Measurements from ENCODE around the gene STX12. TPM values are rescaled to one million over a fixed set of nuclear protein-coding genes. Genes with fewer than 3 reads are reported as not detected.
A peak's percentile ranks its signal among the peaks of the same experiment; 100 is the strongest.

The STX12 gene
- total and polyA plus RNA-seq, 2 of the 4 experiments (the other 2 are of a cell fraction), result 28.6 to 54.8 TPM

DNA sequence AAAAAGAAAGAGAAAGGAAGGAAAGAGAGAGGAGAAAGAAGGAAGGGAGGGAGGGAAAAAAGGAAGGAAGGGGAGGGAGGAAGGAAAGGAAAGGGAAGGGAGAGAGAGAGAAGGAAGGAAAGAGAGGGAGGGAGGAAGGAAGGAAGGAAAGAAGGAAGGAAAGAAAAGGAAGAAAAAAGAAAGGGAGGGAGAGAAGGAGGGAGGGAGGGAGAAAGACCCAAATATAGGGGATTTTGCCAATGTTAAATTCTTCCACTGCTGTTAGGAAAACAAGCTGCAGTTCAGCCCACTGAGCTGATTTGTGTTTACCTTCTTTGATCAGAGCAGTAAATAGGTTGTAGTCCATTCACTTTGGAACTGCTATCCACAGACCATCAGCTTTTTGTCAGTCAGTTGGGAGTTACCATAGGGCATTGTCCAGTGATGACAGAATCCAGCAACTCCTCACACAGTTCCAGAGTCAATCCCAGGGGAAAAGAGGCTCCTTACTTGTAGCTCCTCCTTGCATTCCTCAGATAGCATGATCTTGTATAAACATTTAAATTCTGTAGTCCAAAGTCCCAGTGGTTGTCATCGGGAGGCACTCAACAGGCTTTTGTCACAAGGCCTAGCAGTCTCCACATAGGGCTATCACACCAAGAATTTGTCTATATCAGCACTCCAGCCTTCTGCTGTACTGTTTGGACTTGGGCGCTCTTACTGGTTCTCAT is 44.1 kb downstream of the STX12 start (continued):
- TF ChIP-seq BHLHE40 (IDR thresholded peaks at IDR 0.05; ENCODE audit: low read depth, low read length) (no peak), MAFK (IDR thresholded peaks at IDR 0.05; ENCODE audit: low read depth, low read length) (no peak)

DNA sequence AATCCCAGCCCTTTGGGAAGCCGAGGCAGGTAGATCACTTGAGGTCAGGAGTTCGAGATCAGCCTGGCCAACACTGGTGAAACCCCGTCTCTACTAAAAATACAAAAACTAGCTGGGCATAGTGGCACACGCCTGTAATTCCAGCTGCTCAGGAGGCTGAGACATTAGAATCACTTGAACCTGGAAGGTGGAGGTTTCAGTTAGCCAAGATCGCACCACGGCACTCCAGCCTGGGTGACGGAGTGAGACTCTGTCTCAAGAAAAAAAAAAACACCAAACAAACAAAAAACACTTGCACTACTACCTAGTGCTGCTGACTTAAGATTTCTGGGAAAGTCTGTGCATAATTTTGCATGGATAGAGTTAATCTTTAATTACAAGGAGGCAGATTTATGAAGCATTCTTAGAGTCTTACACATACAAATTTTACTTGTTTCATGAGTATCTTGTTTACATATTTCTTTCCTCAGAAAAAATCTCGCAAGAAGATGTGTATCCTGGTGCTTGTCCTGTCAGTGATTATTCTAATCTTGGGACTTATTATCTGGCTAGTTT is 48.8 kb downstream of the STX12 start:
- Histone ChIP-seq H3K27ac (ENCODE audit: insufficient read depth, low read length) (peak overlapping the region; percentile 58; the same call in 1 of the 2 replicates), H2BK20ac (ENCODE audit: low read depth, low read length) (no peak overlapping the region), H3K14ac (replicated peaks; ENCODE audit: low read depth, low read length) (no peak overlapping the region), H3K4me3 (ENCODE audit: insufficient read depth, low read depth, low read length) (no peak overlapping the region), H4K20me1 (ENCODE audit: insufficient read depth, low read length) (no peaks in the 10 kb centered on the region), H3K9me3 (ENCODE audit: control insufficient read depth, insufficient read depth, low read length) (no peaks in the 10 kb centered on the region), H4K91ac (ENCODE audit: insufficient read depth, low read depth, low read length) (no peak overlapping the region), H3K36me3 (ENCODE audit: control insufficient read depth, insufficient read depth, low read length) (peaks cover 23% of the 10 kb centered on the region), H3K18ac (ENCODE audit: low read depth, low read length) (no peak overlapping the region), H3K56ac (ENCODE audit: extremely low read depth, insufficient read depth, low read length) (no peak overlapping the region), H4K5ac (ENCODE audit: low read depth, low read length) (no peak overlapping the region), H2AK9ac (replicated peaks; ENCODE audit: low read depth, low read length, poor library complexity) (no peak overlapping the region), H3K9me1 (ENCODE audit: insufficient read depth, low read length) (peaks cover 6% of the 10 kb centered on the region; the same call in 1 of the 2 replicates), H2AK5ac (ENCODE audit: low read depth, low read length) (no peak overlapping the region), H3K27me3 (ENCODE audit: control insufficient read depth, insufficient read depth, low read length) (no peaks in the 10 kb centered on the region), H2BK15ac (ENCODE audit: low read depth, low read length) (no peak overlapping the region), H4K8ac (ENCODE audit: low read depth in 2 of 2, low read length in 2 of 2) (no peak overlapping the region), H3K4ac (ENCODE audit: low read depth, low read length) (no peak overlapping the region), H3K9ac (ENCODE audit: low read depth, low read length) (no peak overlapping the region), H3K23ac (ENCODE audit: low read depth, low read length) (no peak overlapping the region), H2BK120ac (ENCODE audit: low read depth, low read length) (no peak overlapping the region), H2BK5ac (ENCODE audit: low read depth, low read length, poor library complexity, severe bottlenecking) (no peak overlapping the region), H3K4me2 (ENCODE audit: low read depth, low read length) (no peak overlapping the region), H3K4me1 (ENCODE audit: control insufficient read depth, insufficient read depth, low read length) (peaks cover 9% of the 10 kb centered on the region), H3K79me1 (ENCODE audit: low read depth in 1 of 2, low read length in 2 of 2) (peaks cover 4 to 6% of the 10 kb centered on the region in 2 experiments; a peak in 2 of 4 replicates), H2AFZ (replicated peaks; ENCODE audit: low read length, poor library complexity) (no peak overlapping the region)
- WGBS, 2 experiments (ENCODE audit: extremely low coverage in 2 of 2, insufficient read length in 1 of 2), result no CpG with 5 or more reads among the region's 8 CpGs
- no TSS peak for BruUV-seq (replicated peaks)
- POLR2A ChIA-PET (ENCODE audit: unreplicated experiment), result no interaction called here
- ATAC-seq (ENCODE audit: low read depth) (peak; percentile 67), DNase-seq (peak; percentile 14)
- in situ Hi-C loops (cut with MboI; ENCODE audit: low sequenced_read_pairs) (no loop called here), dilution Hi-C loops (cut with HindIII; ENCODE audit: low sequenced_read_pairs, unreplicated experiment) (no loop called here), intact Hi-C loops (cut with micrococcal nuclease) (no loop called here)
- CTCF ChIA-PET, result no interaction called here
- TF ChIP-seq, protein P1, sequence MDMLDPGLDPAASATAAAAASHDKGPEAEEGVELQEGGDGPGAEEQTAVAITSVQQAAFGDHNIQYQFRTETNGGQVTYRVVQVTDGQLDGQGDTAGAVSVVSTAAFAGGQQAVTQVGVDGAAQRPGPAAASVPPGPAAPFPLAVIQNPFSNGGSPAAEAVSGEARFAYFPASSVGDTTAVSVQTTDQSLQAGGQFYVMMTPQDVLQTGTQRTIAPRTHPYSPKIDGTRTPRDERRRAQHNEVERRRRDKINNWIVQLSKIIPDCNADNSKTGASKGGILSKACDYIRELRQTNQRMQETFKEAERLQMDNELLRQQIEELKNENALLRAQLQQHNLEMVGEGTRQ (IDR thresholded peaks at IDR 0.05; ENCODE audit: low read depth, low read length), result no peak
- TF ChIP-seq CHD1 (IDR thresholded peaks at IDR 0.05; ENCODE audit: low read depth, low read length) (no peak), MXI1 (IDR thresholded peaks at IDR 0.05; ENCODE audit: borderline replicate concordance, low read depth, low read length) (no peak), RAD21 (IDR thresholded peaks at IDR 0.05; ENCODE audit: low read length) (no peak), NFE2L2 (IDR thresholded peaks at IDR 0.05; ENCODE audit: low read depth, low read length) (no peak), FOS (IDR thresholded peaks at IDR 0.05; ENCODE audit: low read depth, low read length) (no peak), CEBPB (IDR thresholded peaks at IDR 0.05; ENCODE audit: low read depth, low read length) (no peak), MAZ (IDR thresholded peaks at IDR 0.05; ENCODE audit: borderline replicate concordance, low read depth, low read length) (no peak), SMC3 (IDR thresholded peaks at IDR 0.05; ENCODE audit: low read depth, low read length) (no peak)
- TF ChIP-seq, protein P2, sequence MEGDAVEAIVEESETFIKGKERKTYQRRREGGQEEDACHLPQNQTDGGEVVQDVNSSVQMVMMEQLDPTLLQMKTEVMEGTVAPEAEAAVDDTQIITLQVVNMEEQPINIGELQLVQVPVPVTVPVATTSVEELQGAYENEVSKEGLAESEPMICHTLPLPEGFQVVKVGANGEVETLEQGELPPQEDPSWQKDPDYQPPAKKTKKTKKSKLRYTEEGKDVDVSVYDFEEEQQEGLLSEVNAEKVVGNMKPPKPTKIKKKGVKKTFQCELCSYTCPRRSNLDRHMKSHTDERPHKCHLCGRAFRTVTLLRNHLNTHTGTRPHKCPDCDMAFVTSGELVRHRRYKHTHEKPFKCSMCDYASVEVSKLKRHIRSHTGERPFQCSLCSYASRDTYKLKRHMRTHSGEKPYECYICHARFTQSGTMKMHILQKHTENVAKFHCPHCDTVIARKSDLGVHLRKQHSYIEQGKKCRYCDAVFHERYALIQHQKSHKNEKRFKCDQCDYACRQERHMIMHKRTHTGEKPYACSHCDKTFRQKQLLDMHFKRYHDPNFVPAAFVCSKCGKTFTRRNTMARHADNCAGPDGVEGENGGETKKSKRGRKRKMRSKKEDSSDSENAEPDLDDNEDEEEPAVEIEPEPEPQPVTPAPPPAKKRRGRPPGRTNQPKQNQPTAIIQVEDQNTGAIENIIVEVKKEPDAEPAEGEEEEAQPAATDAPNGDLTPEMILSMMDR (conservative IDR thresholded peaks at IDR 0.05; ENCODE audit: low read depth, low read length), result no peak
- TF ChIP-seq, protein P3, sequence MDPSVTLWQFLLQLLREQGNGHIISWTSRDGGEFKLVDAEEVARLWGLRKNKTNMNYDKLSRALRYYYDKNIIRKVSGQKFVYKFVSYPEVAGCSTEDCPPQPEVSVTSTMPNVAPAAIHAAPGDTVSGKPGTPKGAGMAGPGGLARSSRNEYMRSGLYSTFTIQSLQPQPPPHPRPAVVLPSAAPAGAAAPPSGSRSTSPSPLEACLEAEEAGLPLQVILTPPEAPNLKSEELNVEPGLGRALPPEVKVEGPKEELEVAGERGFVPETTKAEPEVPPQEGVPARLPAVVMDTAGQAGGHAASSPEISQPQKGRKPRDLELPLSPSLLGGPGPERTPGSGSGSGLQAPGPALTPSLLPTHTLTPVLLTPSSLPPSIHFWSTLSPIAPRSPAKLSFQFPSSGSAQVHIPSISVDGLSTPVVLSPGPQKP (IDR thresholded peaks at IDR 0.05; ENCODE audit: borderline replicate concordance, low read depth, low read length), result no peak

All from IMR-90 (cell line).